ENCODE measurements around the gene FAM118B.
"Not testable (repeated sequence)": the region's sequence is repeated elsewhere in the genome, so short reads cannot be mapped to it uniquely, and the experiment has no call there.

Gene FAM118B

GRCh38 chr11:126219547-126219946, 8.0 kb downstream of the FAM118B start:
- no peak for DNase-seq

GRCh38 chr11:126224647-126225294, 13.2 kb downstream of the FAM118B start:
- no peak for DNase-seq

GRCh38 chr11:126225295-126225665, 13.7 kb downstream of the FAM118B start:
- no peak for DNase-seq

GRCh38 chr11:126226334-126227084, 14.9 kb downstream of the FAM118B start:
- DNase-seq = no peak

- DNase-seq = no peak
Observed at GRCh38 chr11:126229858-126230540, 18.4 kb downstream of the FAM118B start.

- DNase-seq = no peak
Observed at GRCh38 chr11:126231725-126232459, 20.3 kb downstream of the FAM118B start.

GRCh38 chr11:126232683-126233082, 21.1 kb downstream of the FAM118B start:
- DNase-seq = no peak

- DNase-seq = no peak
Observed at GRCh38 chr11:126233391-126233790, 21.8 kb downstream of the FAM118B start.

GRCh38 chr11:126246636-126247035, 35.1 kb downstream of the FAM118B start:
- DNase-seq = no peak

GRCh38 chr11:126253265-126253664, 41.7 kb downstream of the FAM118B start:
- DNase-seq = no peak

GRCh38 chr11:126254819-126255218, 43.2 kb downstream of the FAM118B start:
- no peak for DNase-seq

GRCh38 chr11:126255507-126255906, 43.9 kb downstream of the FAM118B start:
- not testable (repeated sequence) for DNase-seq

- no peak for DNase-seq
Observed at GRCh38 chr11:126256216-126256615, 44.6 kb downstream of the FAM118B start.

- no peak for DNase-seq
Observed at GRCh38 chr11:126257144-126257543, 45.6 kb downstream of the FAM118B start.

GRCh38 chr11:126257764-126258163, 46.2 kb downstream of the FAM118B start:
- no peak for DNase-seq

GRCh38 chr11:126262216-126262615, 50.6 kb downstream of the FAM118B start:
- no peak for DNase-seq

GRCh38 chr11:126263489-126263888, 51.9 kb downstream of the FAM118B start:
- DNase-seq = no peak

- no peak for DNase-seq
Observed at GRCh38 chr11:126265811-126266210, 54.2 kb downstream of the FAM118B start.

GRCh38 chr11:126267650-126268049, 56.1 kb downstream of the FAM118B start:
- DNase-seq = no peak

- DNase-seq = no peak
Observed at GRCh38 chr11:126268361-126268707, 56.8 kb downstream of the FAM118B start.

- peak; percentile 99 to 100 for DNase-seq
Observed at GRCh38 chr11:126268708-126269579, 57.4 kb downstream of the FAM118B start, which contains the start of the genes FOXRED1 and SRPRA. Gene FOXRED1 (plus strand): TSS chr11:126269154. CDS start chr11:126269207, 53 bp downstream. Gene SRPRA (minus strand): TSS chr11:126268895. CDS start chr11:126268804, 91 bp downstream.

- DNase-seq = no peak
Observed at GRCh38 chr11:126277322-126277721, 65.7 kb downstream of the FAM118B start.

Data from activated T-cell treated with anti-CD3 and anti-CD28 coated beads, Interleukin-2, amount 50 U/mL, for 48 hours (primary cell).